AG04450 (cell line): ENCODE measurements around the gene PPOX. TPM values are rescaled to one million over a fixed set of nuclear protein-coding genes. Genes with fewer than 3 reads are reported as not detected.

Source experiments
- CTCF ChIA-PET: fragments of 300-600, 350-600 bp; formaldehyde crosslinking; extraction: SDS; loops from one replicate; lab custom pipeline; 2022; ENCODE audit warnings: antibody characterized with exemption, inconsistent platforms; lab: Charles Lee
- POLR2A ChIA-PET: fragments of 350-600 bp; formaldehyde crosslinking; extraction: SDS; loops from one replicate; lab custom pipeline; 2021; ENCODE audit warnings: antibody characterized with exemption, inconsistent platforms; lab: Yijun Ruan, JAX
- DNase-seq: peaks from one replicate; pipeline ENCODE4 v3.0.0-alpha.2; 2011; ENCODE audit warnings: low read depth, low spot score
- H3K27ac ChIP-seq: one replicate; pipeline ENCODE4 v1.5.1; 2012; ENCODE audit warnings: low read depth, low read length, control low read depth
- H3K27me3 ChIP-seq: one replicate; pipeline ENCODE4 v1.6.0; 2012; ENCODE audit warnings: low read length; ENCODE audit not compliant: control insufficient read depth, insufficient read depth
- H3K4me3 ChIP-seq: 2 replicates; pipeline ENCODE4 v1.5.1; 2011; ENCODE audit warnings: mild to moderate bottlenecking, low read depth, low read length, control low read depth
- H3K9me3 ChIP-seq: 2 replicates; pipeline ENCODE4 v1.5.1; 2012; ENCODE audit warnings: low read length; ENCODE audit not compliant: control insufficient read depth, insufficient read depth
- CTCF ChIP-seq: IDR thresholded peaks from 2 replicates; pipeline ENCODE4 v1.5.1; 2011; ENCODE audit warnings: low read depth, low read length, control low read depth, inconsistent platforms
- polyA plus RNA-seq: library from polyadenylated mRNA; depleted of rRNA; stranded (reverse); fragments of >200 nt; gene quantifications from 2 replicates; pipeline ENCODE4 v1.2.3, GENCODE V29; 2011; rRNA removed
- small RNA-seq: library from RNA; depleted of rRNA; stranded (forward); fragments of <200 nt; gene quantifications from one replicate; pipeline ENCODE3, GENCODE V24; 2012; ENCODE audit warnings: low read depth; ENCODE audit not compliant: insufficient read length

The PPOX gene
- polyA plus RNA-seq, 1 experiment, result 9.8 TPM

DNA sequence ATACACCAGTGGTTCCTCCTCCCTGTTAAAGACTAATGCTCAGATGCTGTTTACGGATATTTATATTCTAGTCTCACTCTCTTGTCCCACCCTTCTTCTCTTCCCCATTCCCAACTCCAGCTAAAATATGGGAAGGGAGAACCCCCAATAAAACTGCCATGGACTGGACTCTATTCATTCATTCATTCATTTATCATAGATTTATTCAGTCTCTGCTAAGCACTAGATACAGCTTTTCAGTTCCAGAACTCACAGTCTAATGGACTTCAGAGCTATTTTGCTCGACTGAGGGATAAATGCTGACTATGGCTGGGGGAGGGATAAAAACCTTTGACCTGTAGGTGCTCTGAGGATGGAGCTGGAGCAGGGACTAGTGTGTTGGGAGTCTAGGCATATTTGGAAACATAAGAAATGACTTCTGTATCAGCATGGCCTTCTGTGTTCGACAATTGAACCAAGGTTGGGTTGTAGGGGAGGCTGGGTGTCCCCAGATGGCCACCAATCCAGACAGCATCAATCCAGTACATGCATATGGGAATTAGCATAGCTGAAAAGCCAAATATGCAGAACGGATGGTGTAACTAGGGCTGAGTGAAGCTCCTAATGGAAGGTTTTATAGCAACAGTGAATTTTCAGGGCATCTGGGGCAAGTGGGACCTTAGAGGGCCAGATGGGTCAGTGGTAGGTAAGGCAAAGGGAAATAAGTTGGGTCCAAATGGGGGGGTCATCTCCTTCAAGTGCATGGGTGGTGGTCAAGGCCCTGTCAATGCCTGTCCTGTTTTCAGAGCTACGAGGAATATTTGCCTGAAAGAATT lies 53.1 kb downstream of the PPOX start:
- ChIA-PET CTCF (interaction anchor here (0.9 to 1.9 kb wide), 7 partner anchors 9 to 155 kb away, joined by 3 to 13 read pairs (median 3); no protein-coding TSS in a partner anchor), POLR2A (interaction anchor here (1.7 kb wide), 1 partner anchor 17 kb away, joined by 4 read pairs; the partner anchor contains the start of gene NDUFS2)
- Histone ChIP-seq H3K4me3 (no peak overlapping the region), H3K27ac (no peak overlapping the region), H3K27me3 (no peaks in the 10 kb centered on the region), H3K9me3 (no peaks in the 10 kb centered on the region)
- no peak for DNase-seq
- TF ChIP-seq CTCF, result no peak

- TF ChIP-seq CTCF, result no peak
- no peaks in the 10 kb centered on the region for H3K27me3 ChIP-seq
- ChIA-PET CTCF (interaction anchor here (0.9 to 2.1 kb wide), 8 partner anchors 9 to 163 kb away, joined by 3 to 13 read pairs (median 4); no protein-coding TSS in a partner anchor), POLR2A (interaction anchor here (1.7 kb wide), 1 partner anchor 18 kb away, joined by 4 read pairs; the partner anchor contains the start of gene NDUFS2)
- H3K4me3 ChIP-seq, result no peak overlapping the region
- no peak for DNase-seq
- no peaks in the 10 kb centered on the region for H3K9me3 ChIP-seq
- H3K27ac ChIP-seq, result no peak overlapping the region
These were observed 53.8 kb downstream of the PPOX start for GRCh38 chr1:161220002-161220401.

Small RNAs within 50 kb of the gene (small RNA-seq; reads per million reads assigned to genes)
- gene RF01225, result not detected

Other genes with a start within 250 kb of the PPOX start
- gene ITLN2, start 211.6 kb upstream of the PPOX start, polyA plus RNA-seq, result not detected in 2 replicates
- 1.7 and 2.0 TPM in 2 replicates for gene F11R, start 145.3 kb upstream of the PPOX start, polyA plus RNA-seq
- gene TSTD1, start 127.5 kb upstream of the PPOX start, polyA plus RNA-seq, result 0.33 TPM in 1 of 2 replicates, not detected in the other
- 32.6 and 37.6 TPM in 2 replicates for gene USF1, start 120.4 kb upstream of the PPOX start, polyA plus RNA-seq
- not detected in 2 replicates for gene ARHGAP30, start 96.5 kb upstream of the PPOX start, polyA plus RNA-seq
- 0.02 and 0.16 TPM in 2 replicates for gene NECTIN4, start 76.9 kb upstream of the PPOX start, polyA plus RNA-seq
- 1.1 and 1.6 TPM in 2 replicates for gene KLHDC9, start 68.1 kb upstream of the PPOX start, polyA plus RNA-seq
- gene PFDN2, start 48.4 kb upstream of the PPOX start, polyA plus RNA-seq, result 84.2 and 101 TPM in 2 replicates
- 19.2 and 24.3 TPM in 2 replicates for gene NIT1, start 48.3 kb upstream of the PPOX start, polyA plus RNA-seq
- 34.9 and 38.0 TPM in 2 replicates for gene DEDD, start 33.8 kb upstream of the PPOX start, polyA plus RNA-seq
- 129 and 146 TPM in 2 replicates for gene UFC1, start 12.4 kb upstream of the PPOX start, polyA plus RNA-seq
- gene USP21, start 6.9 kb upstream of the PPOX start, polyA plus RNA-seq, result 15.4 and 16.2 TPM in 2 replicates
- 21.8 and 24.7 TPM in 2 replicates for gene B4GALT3, start 11.1 kb downstream of the PPOX start, polyA plus RNA-seq
- gene ADAMTS4, start 32.6 kb downstream of the PPOX start, polyA plus RNA-seq, result 0.52 and 0.72 TPM in 2 replicates
- gene NDUFS2, start 35.9 kb downstream of the PPOX start, polyA plus RNA-seq, result 150 and 155 TPM in 2 replicates
- 0.37 and 0.66 TPM in 2 replicates for gene FCER1G, start 48.9 kb downstream of the PPOX start, polyA plus RNA-seq
- gene APOA2, start 57.2 kb downstream of the PPOX start, polyA plus RNA-seq, result not detected in 2 replicates
- gene TOMM40L, start 59.6 kb downstream of the PPOX start, polyA plus RNA-seq, result 9.3 and 9.9 TPM in 2 replicates
- not detected in 2 replicates for gene NR1I3, start 71.8 kb downstream of the PPOX start, polyA plus RNA-seq
- gene PCP4L1, start 92.3 kb downstream of the PPOX start, polyA plus RNA-seq, result not detected in 2 replicates
- 0.71 and 0.89 TPM in 2 replicates for gene MPZ, start 143.5 kb downstream of the PPOX start, polyA plus RNA-seq
- 311 and 335 TPM in 2 replicates for gene SDHC, start 148.0 kb downstream of the PPOX start, polyA plus RNA-seq
- gene CFAP126, start 201.4 kb downstream of the PPOX start, polyA plus RNA-seq, result not detected in 2 replicates